ENCODE measurements around the gene TLE1.

The TLE1 gene

GRCh38 chr9:81616141-81616540 lies 73.2 kb downstream of the TLE1 start:
- DNase-seq (ENCODE audit: low read depth), result no peak
- no peak overlapping the region for H3K4me3 ChIP-seq (ENCODE audit: low read depth, low read length)
- no peak for TF ChIP-seq MYC (IDR thresholded peaks at IDR 0.05; ENCODE audit: low read depth, low read length)
- no peak for TF ChIP-seq POLR2A (IDR thresholded peaks at IDR 0.05; ENCODE audit: extremely low read depth, insufficient read length)
- TF ChIP-seq, protein P1, sequence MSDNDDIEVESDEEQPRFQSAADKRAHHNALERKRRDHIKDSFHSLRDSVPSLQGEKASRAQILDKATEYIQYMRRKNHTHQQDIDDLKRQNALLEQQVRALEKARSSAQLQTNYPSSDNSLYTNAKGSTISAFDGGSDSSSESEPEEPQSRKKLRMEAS (IDR thresholded peaks at IDR 0.05; ENCODE audit: low read depth, low read length), result no peak
- TF ChIP-seq CTCF (IDR thresholded peaks at IDR 0.05; ENCODE audit: low read depth, low read length), result no peak

DNA sequence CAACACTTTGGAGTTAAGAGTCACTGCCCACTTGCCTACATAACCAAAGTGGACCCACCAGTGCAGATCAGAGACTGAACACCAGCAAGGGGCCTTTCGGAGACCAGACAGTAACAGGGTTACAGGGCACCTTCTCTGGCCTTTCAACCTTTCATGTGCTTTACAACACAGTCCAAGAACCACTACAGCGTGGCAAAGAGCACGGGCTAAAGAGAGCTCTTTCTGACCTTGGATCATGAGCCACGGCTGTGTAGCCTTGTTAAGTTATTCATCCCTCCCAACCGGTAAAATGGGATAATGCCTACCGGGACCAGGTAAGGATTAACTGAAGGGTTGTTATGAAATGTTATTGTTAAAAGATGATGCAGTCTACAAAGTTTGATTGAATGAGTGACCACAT lies 75.0 kb downstream of the TLE1 start:
- TF ChIP-seq CTCF (IDR thresholded peaks at IDR 0.05; ENCODE audit: low read depth, low read length) (no peak), POLR2A (IDR thresholded peaks at IDR 0.05; ENCODE audit: extremely low read depth, insufficient read length) (no peak), MYC (IDR thresholded peaks at IDR 0.05; ENCODE audit: low read depth, low read length) (no peak)
- TF ChIP-seq, protein P1 (IDR thresholded peaks at IDR 0.05; ENCODE audit: low read depth, low read length), result no peak
- DNase-seq (ENCODE audit: low read depth), result no peak
- no peak overlapping the region for H3K4me3 ChIP-seq (ENCODE audit: low read depth, low read length)

DNA sequence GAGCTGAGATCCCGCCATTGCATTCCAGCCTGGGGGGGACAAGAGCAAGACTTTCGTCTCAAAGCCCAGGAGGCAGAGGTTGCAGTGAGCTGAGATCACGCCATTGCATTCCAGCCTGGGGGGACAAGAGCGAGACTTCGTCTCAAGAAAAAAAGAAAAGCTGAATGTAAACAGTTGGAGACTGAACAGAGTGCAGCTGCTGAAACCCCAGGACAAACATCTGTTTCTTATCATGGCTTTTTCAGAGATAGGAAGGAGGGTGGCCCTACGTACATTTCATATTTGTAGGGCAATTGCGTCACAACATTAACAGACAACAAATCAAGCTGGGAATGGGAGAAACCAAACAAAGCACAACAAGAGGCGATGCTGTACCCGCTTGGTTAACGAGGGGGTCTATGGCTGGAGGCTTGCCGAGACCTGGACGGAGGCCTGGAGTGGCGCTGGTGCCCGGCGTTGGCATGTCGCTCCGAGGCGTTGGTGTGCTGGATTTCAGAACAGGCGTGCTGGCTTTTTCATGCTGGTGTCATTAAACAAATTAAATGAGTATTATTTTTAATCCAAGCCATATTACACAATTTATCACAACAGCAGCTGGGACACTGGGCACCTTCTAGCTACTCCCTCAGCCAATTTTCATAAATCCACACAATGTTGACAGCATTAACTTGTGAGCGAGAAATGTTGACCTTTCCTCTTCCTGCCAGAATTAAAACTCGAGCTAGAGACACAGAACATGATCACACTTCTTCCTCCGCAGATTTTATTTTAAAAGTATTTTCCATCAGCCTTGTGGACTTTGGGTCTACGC lies 76.1 kb downstream of the TLE1 start:
- no peak for TF ChIP-seq POLR2A (IDR thresholded peaks at IDR 0.05; ENCODE audit: extremely low read depth, insufficient read length)
- TF ChIP-seq, protein P1 (IDR thresholded peaks at IDR 0.05; ENCODE audit: low read depth, low read length), result no peak
- no peak for TF ChIP-seq MYC (IDR thresholded peaks at IDR 0.05; ENCODE audit: low read depth, low read length)
- no peak for TF ChIP-seq CTCF (IDR thresholded peaks at IDR 0.05; ENCODE audit: low read depth, low read length)
- no peak for DNase-seq (ENCODE audit: low read depth)
- no peak overlapping the region for H3K4me3 ChIP-seq (ENCODE audit: low read depth, low read length)

GRCh38 chr9:81611664-81612063 lies 77.7 kb downstream of the TLE1 start:
- TF ChIP-seq MYC (IDR thresholded peaks at IDR 0.05; ENCODE audit: low read depth, low read length), result no peak
- TF ChIP-seq, protein P1 (IDR thresholded peaks at IDR 0.05; ENCODE audit: low read depth, low read length), result no peak
- TF ChIP-seq CTCF (IDR thresholded peaks at IDR 0.05; ENCODE audit: low read depth, low read length), result no peak
- TF ChIP-seq POLR2A (IDR thresholded peaks at IDR 0.05; ENCODE audit: extremely low read depth, insufficient read length), result no peak
- no peak overlapping the region for H3K4me3 ChIP-seq (ENCODE audit: low read depth, low read length)
- DNase-seq (ENCODE audit: low read depth), result no peak

DNA sequence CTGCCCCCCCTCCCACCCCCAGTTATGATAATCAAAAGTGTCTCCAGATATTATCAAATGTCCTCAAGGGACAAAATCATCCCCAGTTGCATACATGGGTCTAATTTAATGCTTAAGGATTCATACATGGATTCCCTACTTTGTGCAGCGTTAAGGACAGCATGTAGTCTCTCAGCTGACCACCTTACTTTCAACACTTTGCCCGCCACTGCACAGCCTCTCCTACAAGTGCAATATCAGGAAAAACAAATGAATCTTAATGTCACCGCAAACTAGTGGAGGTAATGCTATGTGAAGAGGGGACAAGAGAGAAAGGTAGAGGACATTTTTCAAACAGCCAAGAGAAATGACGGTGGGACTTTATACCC lies 78.6 kb downstream of the TLE1 start:
- TF ChIP-seq, protein P1 (IDR thresholded peaks at IDR 0.05; ENCODE audit: low read depth, low read length), result no peak
- H3K4me3 ChIP-seq (ENCODE audit: low read depth, low read length), result no peak overlapping the region
- DNase-seq (ENCODE audit: low read depth), result no peak

Data from NB4 (cell line).